Chondrocyte (in vitro differentiated cells): ENCODE results near the gene APH1A. TPM values are rescaled to one million over a fixed set of nuclear protein-coding genes. Genes with fewer than 3 reads are reported as not detected.
"Not testable (repeated sequence)": the region's sequence is repeated elsewhere in the genome, so short reads cannot be mapped to it uniquely, and the experiment has no call there.

Experiments
- DNase-seq: peaks from one replicate; pipeline ENCODE4 v3.0.0; 2021; ENCODE audit warnings: mixed read lengths, low spot score
- H3K27ac Mint-ChIP-seq: one replicate; pipeline ENCODE4 v1.8.0; 2021; ENCODE audit warnings: mild to moderate bottlenecking, moderate library complexity, mixed read lengths; ENCODE audit not compliant: unreplicated experiment
- H3K27me3 Mint-ChIP-seq: 2 replicates; pipeline ENCODE4 v1.8.0; 2021; ENCODE audit warnings: low read depth, mixed read lengths
- H3K36me3 Mint-ChIP-seq: 2 replicates; pipeline ENCODE4 v1.8.0; 2021; ENCODE audit warnings: low read depth, mixed read lengths
- H3K4me1 Mint-ChIP-seq: 2 replicates; pipeline ENCODE4 v1.8.0; 2021; ENCODE audit warnings: low read depth, mild to moderate bottlenecking, mixed read lengths
- H3K4me3 Mint-ChIP-seq: one replicate; pipeline ENCODE4 v1.8.0; 2021; ENCODE audit warnings: mild to moderate bottlenecking, moderate library complexity, mixed read lengths; ENCODE audit not compliant: unreplicated experiment
- H3K9me3 Mint-ChIP-seq: 2 replicates; pipeline ENCODE4 v1.8.0; 2021; ENCODE audit warnings: low read depth, mixed read lengths
- CTCF ChIP-seq: fragments of 200-600 bp; sonication (generic); IDR thresholded peaks from 2 replicates; pipeline ENCODE4 v1.5.0; 2021; ENCODE audit warnings: antibody characterized with exemption, mild to moderate bottlenecking, moderate library complexity
- total RNA-seq: library from RNA; stranded (reverse); gene quantifications from 3 replicates; pipeline ENCODE4 v1.2.1, GENCODE V29; 2021

APH1A gene
- total RNA-seq, 1 donor from 2014 or later: 89.7 TPM

- Mint-ChIP-seq H3K27ac (no peak overlapping the region), H3K4me1 (peaks cover 16% of the 10 kb centered on the region), H3K27me3 (no peaks in the 10 kb centered on the region), H3K36me3 (no peaks in the 10 kb centered on the region), H3K4me3 (no peak overlapping the region), H3K9me3 (no peaks in the 10 kb centered on the region)
- no peak for TF ChIP-seq CTCF
- no peak for DNase-seq
Observed at GRCh38 chr1:150235294-150235851, 33.4 kb downstream of the APH1A start.

GRCh38 chr1:150234566-150235293, 34.1 kb downstream of the APH1A start:
- Mint-ChIP-seq H3K36me3 (no peaks in the 10 kb centered on the region), H3K27me3 (no peaks in the 10 kb centered on the region), H3K27ac (peak overlapping the region; percentile 94), H3K4me3 (no peak overlapping the region), H3K4me1 (peaks cover 16% of the 10 kb centered on the region), H3K9me3 (no peaks in the 10 kb centered on the region)
- no peak for DNase-seq
- TF ChIP-seq CTCF: no peak

GRCh38 chr1:150234309-150234565, 34.6 kb downstream of the APH1A start:
- H3K27me3 Mint-ChIP-seq: no peaks in the 10 kb centered on the region
- no peak overlapping the region for H3K4me3 Mint-ChIP-seq
- H3K9me3 Mint-ChIP-seq: no peaks in the 10 kb centered on the region
- H3K36me3 Mint-ChIP-seq: no peaks in the 10 kb centered on the region
- DNase-seq: no peak
- no peak for TF ChIP-seq CTCF
- peaks cover 16% of the 10 kb centered on the region for H3K4me1 Mint-ChIP-seq
- H3K27ac Mint-ChIP-seq: peak overlapping the region; percentile 94

- no peaks in the 10 kb centered on the region for H3K9me3 Mint-ChIP-seq
- H3K4me3 Mint-ChIP-seq: no peak overlapping the region
- TF ChIP-seq CTCF: no peak
- no peaks in the 10 kb centered on the region for H3K27me3 Mint-ChIP-seq
- H3K27ac Mint-ChIP-seq: peak overlapping the region; percentile 94
- DNase-seq: no peak
- peaks cover 3% of the 10 kb centered on the region for H3K36me3 Mint-ChIP-seq
- H3K4me1 Mint-ChIP-seq: peaks cover 16% of the 10 kb centered on the region
Observed at GRCh38 chr1:150233359-150234308, 35.2 kb downstream of the APH1A start.

- peak overlapping the region; percentile 94 for H3K27ac Mint-ChIP-seq
- not testable (repeated sequence) for H3K27me3 Mint-ChIP-seq, H3K9me3 Mint-ChIP-seq, DNase-seq, H3K36me3 Mint-ChIP-seq
- H3K4me1 Mint-ChIP-seq: peaks cover 16% of the 10 kb centered on the region
- H3K4me3 Mint-ChIP-seq: peak overlapping the region; percentile 25
Observed at GRCh38 chr1:150232921-150233320, 35.9 kb downstream of the APH1A start.

- not testable (repeated sequence) for H3K27me3 Mint-ChIP-seq, H3K4me3 Mint-ChIP-seq, H3K4me1 Mint-ChIP-seq, DNase-seq, H3K9me3 Mint-ChIP-seq, H3K27ac Mint-ChIP-seq
- peaks cover 21% of the 10 kb centered on the region for H3K36me3 Mint-ChIP-seq
Observed at GRCh38 chr1:150228246-150228645, 40.6 kb downstream of the APH1A start.
